Esophagus squamous epithelium (tissue), 4 donors: Measurements from ENCODE around the gene SPNS2.

Experiments used
- CTCF ChIP-seq, 6 experiments: fragments of 450-650 bp in 4 of 6; fragments of 200-600 bp in 2 of 6; sonication (generic) in 2 of 6; IDR thresholded peaks; one replicate each; pipeline ENCODE4 v1.5.1; 2016 to 2019; ENCODE audit warnings: antibody characterized with exemption in 6 of 6, mild to moderate bottlenecking in 4 of 6, moderate library complexity in 4 of 6
- POLR2A ChIP-seq, 4 donors: fragments of 450-650 bp; IDR thresholded peaks; one replicate each; pipeline ENCODE4 v1.6.1; 2017; ENCODE audit warnings: antibody characterized with exemption in 4 of 4, mild to moderate bottlenecking in 4 of 4, moderate library complexity in 3 of 4

GRCh38 chr17:4518901-4519300 is 20.2 kb downstream of the SPNS2 start:
- TF ChIP-seq CTCF (IDR thresholded peaks at IDR 0.05): no peak
- TF ChIP-seq POLR2A (IDR thresholded peaks at IDR 0.05): no peak
